Stimulated activated CD8-positive, alpha-beta memory T cell treated with anti-CD3 and anti-CD28 coated beads, Interleukin-7, amount 100 ng/mL, for 48 hours (primary cell): ENCODE data around the gene A1BG.

ENCODE experiments used
- DNase-seq, 2 donors: peaks; one replicate each; pipeline ENCODE4 v3.0.0-alpha.2; 2020; ENCODE audit warnings: low read depth in 1 of 2; ENCODE audit errors: extremely low read depth in 1 of 2

The A1BG gene

GRCh38 chr19:58305065-58305931, 48.0 kb downstream of the A1BG start, which contains the start of gene ERVK3-1:
ERVK3-1 (plus strand) TSS chr19:58305377; CDS start chr19:58312169, 6,792 bp downstream.
- DNase-seq: peak; percentile 87 to 95

- no peak for DNase-seq
These were observed 48.6 kb downstream of the A1BG start for GRCh38 chr19:58304748-58305064.

- DNase-seq: no peak
These were observed 49.0 kb downstream of the A1BG start for GRCh38 chr19:58304255-58304654.

- DNase-seq: no peak
These were observed 52.7 kb downstream of the A1BG start for GRCh38 chr19:58300620-58301019.

- DNase-seq: no peak
These were observed 57.2 kb downstream of the A1BG start for GRCh38 chr19:58296104-58296503.
